Pancreas (tissue), 10 donors: ENCODE measurements around the gene DDX1. TPM values are rescaled to one million over a fixed set of nuclear protein-coding genes. Genes with fewer than 3 reads are reported as not detected.

Experiments used
- ATAC-seq, 4 donors: fragments of 200-7000 bp; cut with Tn5 transposase; one replicate each; pipeline versions ENCODE4 v1.8.0 to v1.9.1; 2020; ENCODE audit warnings: mild to moderate bottlenecking in 4 of 4, moderate library complexity in 4 of 4
- DNase-seq, 6 donors: peaks; one replicate each; pipeline ENCODE4 v3.0.0-alpha.2; 2020
- FAIRE-seq: peaks from 2 replicates; lab custom pipeline; 2012; peaks lifted over from hg19 to GRCh38; lab: Jason Lieb, UNC
- H3K27ac ChIP-seq, 4 donors: fragments of 200-600 bp; sonication (generic); 1 replicate in 3 of 4; 2 replicates in 1 of 4; pipeline versions ENCODE4 v1.5.0 to v1.8.0; 2020
- H3K27me3 ChIP-seq, 4 donors: fragments of 200-600 bp; one replicate each; pipeline ENCODE4 v1.8.0; 2021
- H3K36me3 ChIP-seq, 3 donors: fragments of 200-600 bp; sonication (generic) in 1 of 3; one replicate each; pipeline versions ENCODE4 v1.5.0 to v1.8.0; 2020 to 2021
- H3K4me1 ChIP-seq, 3 donors: fragments of 200-600 bp; one replicate each; pipeline ENCODE4 v1.8.0; 2021
- H3K4me3 ChIP-seq, 4 donors: fragments of 200-600 bp; sonication (generic) in 2 of 4; one replicate each; pipeline versions ENCODE4 v1.5.0 to v1.8.0; 2020 to 2021
- H3K9me3 ChIP-seq, 4 donors: fragments of 200-600 bp; one replicate each; pipeline ENCODE4 v1.8.0; 2021
- WGBS, 2 donors: extraction: QIAGEN DNeasy Blood & Tissue Kit; methylation state at CpG; one replicate each; pipeline ENCODE4 v1.1.7; 2013; 5-methylcytosine and 5-hydroxymethylcytosine counted together
- intact Hi-C, 3 donors: fragments of 100-400 bp; cut with DNase I; formaldehyde crosslinking; loops; one replicate each; pipeline versions ENCODE4 v1.11.1 to v1.14.2; 2022
- polyA plus RNA-seq, 2 donors: library from polyadenylated mRNA; stranded (reverse); fragments of 200-250 nt; gene quantifications; one replicate each; pipeline ENCODE4 v1.2.3, GENCODE V29; 2013
- total RNA-seq, 6 donors: library from RNA; stranded (reverse); fragmentation: NEBNext Ultra II Directional in 4 of 6; extraction: Animal tissue kit (Norgen Biotek cat#: 25700) in 4 of 6; gene quantifications; one replicate each; pipeline versions ENCODE4 v1.2.1 to v1.2.4, GENCODE V29; 2021 to 2023
- TF ChIP-seq, protein P1 (sequence below), 4 donors: fragments of 200-600 bp; sonication (generic) in 3 of 4; IDR thresholded peaks; one replicate each; pipeline versions ENCODE4 v1.5.0 to v1.8.0; 2021; ENCODE audit warnings: antibody characterized with exemption in 4 of 4
- donor health status: healthy with polysubstance abuse.
- donor health status: DM: no; HTN: no; CAD: no; lungs with moderate emphysema.
- donor health status: DM: no; HTN: no; CAD: no.
- donor health status: control.
- donor health status: control.
- donor health status: Bipolar disorder and iron deficiency.
- donor health status: DM: yes; HTN: yes; CAD: no.
- donor health status: DM: no; HTN: no; CAD: no.
- donor health status: DM: no; HTN: no; CAD: no.
- donor health status: DM: yes; HTN: yes; CAD: no.

The DDX1 gene
- total and polyA plus RNA-seq, 8 donors, result 25.5 to 55.1 (median 43.1) TPM

DNA sequence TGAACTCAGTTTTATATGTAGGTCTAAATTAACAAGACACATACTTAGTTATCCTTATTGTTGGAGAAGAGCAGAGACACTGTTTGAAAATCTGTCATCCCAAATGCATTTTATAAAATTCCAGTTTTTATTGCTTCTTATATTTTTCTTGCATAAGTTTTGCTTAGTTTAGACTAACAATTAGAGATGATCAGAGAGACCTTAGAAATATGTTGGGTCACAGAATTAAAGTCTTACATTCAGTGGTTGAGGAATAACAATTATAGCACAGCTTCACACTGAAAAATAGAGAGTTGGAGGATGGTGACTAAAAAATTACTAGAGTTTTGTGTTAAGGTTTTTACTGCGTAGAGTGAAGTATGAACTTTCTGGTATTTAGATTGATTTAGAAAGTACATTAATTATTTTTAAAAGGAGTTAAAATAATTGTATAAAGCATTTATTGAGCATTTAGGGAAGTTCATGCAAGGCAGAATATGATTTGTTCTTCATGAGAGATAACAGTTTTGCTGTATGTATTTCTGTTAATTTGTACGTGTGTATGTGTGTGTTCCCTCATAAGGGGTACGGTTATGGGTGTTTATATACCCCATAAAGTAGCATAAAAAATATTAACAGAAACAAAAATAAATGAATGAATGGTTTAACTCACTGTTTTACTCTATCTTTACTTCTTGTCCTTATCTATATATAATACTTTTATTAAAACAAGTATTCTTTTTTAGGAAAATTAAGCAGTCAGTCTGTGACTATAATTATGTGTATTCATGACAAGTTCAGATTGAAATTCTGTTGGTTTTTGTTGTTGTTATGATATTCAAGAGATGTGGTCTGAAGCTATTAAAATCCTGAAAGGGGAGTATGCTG is 31.2 kb downstream of the DDX1 start:
- ATAC-seq (no peak), FAIRE-seq (no peak), DNase-seq (no peak)
- no peak overlapping the region for H3K4me3 ChIP-seq
- no peaks in the 10 kb centered on the region for H3K27me3 ChIP-seq
- H3K9me3 ChIP-seq, result no peaks in the 10 kb centered on the region
- H3K36me3 ChIP-seq, result peaks cover 0 to 42% (median 19%) of the 10 kb centered on the region in 3 donors
- intact Hi-C loops, result no loop called here
- H3K4me1 ChIP-seq, result no peaks in the 10 kb centered on the region
- 97 to 98% methylated on average over 3 of the region's 3 CpGs for WGBS, 2 donors
- H3K27ac ChIP-seq, result no peak overlapping the region
- TF ChIP-seq, protein P1, sequence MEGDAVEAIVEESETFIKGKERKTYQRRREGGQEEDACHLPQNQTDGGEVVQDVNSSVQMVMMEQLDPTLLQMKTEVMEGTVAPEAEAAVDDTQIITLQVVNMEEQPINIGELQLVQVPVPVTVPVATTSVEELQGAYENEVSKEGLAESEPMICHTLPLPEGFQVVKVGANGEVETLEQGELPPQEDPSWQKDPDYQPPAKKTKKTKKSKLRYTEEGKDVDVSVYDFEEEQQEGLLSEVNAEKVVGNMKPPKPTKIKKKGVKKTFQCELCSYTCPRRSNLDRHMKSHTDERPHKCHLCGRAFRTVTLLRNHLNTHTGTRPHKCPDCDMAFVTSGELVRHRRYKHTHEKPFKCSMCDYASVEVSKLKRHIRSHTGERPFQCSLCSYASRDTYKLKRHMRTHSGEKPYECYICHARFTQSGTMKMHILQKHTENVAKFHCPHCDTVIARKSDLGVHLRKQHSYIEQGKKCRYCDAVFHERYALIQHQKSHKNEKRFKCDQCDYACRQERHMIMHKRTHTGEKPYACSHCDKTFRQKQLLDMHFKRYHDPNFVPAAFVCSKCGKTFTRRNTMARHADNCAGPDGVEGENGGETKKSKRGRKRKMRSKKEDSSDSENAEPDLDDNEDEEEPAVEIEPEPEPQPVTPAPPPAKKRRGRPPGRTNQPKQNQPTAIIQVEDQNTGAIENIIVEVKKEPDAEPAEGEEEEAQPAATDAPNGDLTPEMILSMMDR (IDR thresholded peaks at IDR 0.05), result no peak

DNA sequence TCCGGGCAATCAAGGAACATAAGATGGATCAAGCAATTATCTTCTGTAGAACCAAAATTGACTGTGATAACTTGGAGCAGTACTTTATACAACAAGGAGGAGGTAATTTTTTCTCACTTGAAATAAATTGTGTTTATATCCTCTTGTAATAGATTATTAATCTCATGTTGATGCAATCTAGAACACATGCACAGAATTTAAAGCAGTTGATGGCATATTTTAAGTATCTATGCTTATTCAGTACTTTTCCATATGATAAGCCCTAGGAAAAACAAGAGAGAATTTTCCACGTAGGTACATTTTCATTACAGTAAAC is 31.8 kb downstream of the DDX1 start:
- no peak overlapping the region for H3K4me3 ChIP-seq
- no peaks in the 10 kb centered on the region for H3K27me3 ChIP-seq
- no peak for DNase-seq
- no peaks in the 10 kb centered on the region for H3K9me3 ChIP-seq
- intact Hi-C loops, result no loop called here
- no peak for FAIRE-seq
- peaks cover 0 to under 1% (median 0%) of the 10 kb centered on the region in 3 donors for H3K4me1 ChIP-seq
- TF ChIP-seq, protein P1 (IDR thresholded peaks at IDR 0.05), result no peak
- 94 to 97% methylated on average over 2 of the region's 2 CpGs for WGBS, 2 donors
- H3K27ac ChIP-seq, result no peak overlapping the region
- peaks cover 0 to 41% (median 14%) of the 10 kb centered on the region in 3 donors for H3K36me3 ChIP-seq
- ATAC-seq, result no peak

DNA sequence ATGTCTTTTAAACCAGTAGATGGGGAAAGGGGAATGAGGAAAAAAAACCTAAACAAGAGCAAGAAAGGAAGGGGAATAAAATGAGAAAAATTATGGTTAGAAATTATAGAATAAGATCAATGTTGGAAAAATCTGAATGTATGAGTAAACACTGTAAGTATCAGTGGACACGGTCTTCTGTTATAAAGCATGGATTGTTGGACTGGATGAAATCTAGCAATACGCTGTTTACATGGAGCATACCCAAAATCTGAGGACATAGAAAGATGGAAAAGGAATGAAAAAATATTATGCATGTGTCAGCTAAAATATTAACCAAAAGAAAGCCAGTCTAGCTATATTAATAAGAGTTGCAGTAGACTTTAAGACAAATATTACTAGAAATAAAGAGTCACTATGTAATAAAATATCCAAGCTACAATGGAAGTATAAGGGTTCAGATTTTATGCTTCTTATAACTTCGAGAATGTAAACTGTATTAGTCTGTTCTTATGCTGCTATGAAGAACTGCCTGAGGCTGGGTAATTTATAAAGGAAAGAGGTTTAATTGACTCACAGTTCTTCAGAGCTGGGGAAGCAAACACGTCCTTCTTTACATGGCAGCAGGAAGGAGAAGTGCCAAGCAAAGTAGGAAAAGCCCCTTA is 32.4 kb downstream of the DDX1 start:
- intact Hi-C loops, result no loop called here
- TF ChIP-seq, protein P1 (IDR thresholded peaks at IDR 0.05), result no peak
- DNase-seq, result no peak
- no peak for FAIRE-seq
- Histone ChIP-seq H3K27ac (no peak overlapping the region), H3K4me1 (peaks cover 3 to 7% (median 5%) of the 10 kb centered on the region in 3 donors), H3K9me3 (no peaks in the 10 kb centered on the region), H3K27me3 (no peaks in the 10 kb centered on the region), H3K36me3 (peaks cover 2 to 37% (median 10%) of the 10 kb centered on the region in 3 donors), H3K4me3 (no peak overlapping the region)
- no peak for ATAC-seq
- WGBS, 2 donors, result 71 to 96% methylated on average over 4 of the region's 4 CpGs

DNA sequence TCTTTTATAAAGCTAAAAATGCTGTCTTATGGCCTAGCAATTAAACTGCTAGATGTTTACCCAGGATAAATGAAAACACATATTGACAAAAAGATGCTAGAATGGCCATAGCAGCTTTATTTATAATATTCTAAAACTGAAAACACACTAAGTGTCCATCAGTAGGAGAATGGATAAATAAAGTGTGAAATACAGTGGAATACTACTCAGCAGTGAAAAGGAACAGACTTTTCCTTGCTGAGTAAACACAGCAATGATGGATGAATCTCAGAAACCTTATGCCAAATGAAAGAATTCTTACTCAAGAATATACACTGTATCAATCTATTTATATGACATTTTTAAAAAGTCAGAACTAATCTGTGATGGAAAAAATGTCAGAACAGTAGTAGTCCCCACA is 33.2 kb downstream of the DDX1 start:
- TF ChIP-seq, protein P1 (IDR thresholded peaks at IDR 0.05), result no peak
- ATAC-seq, result no peak

More for the DNA sequence above, 33.2 kb downstream of the DDX1 start:
- peaks cover 2 to 32% (median 9%) of the 10 kb centered on the region in 3 donors for H3K36me3 ChIP-seq
- no peak overlapping the region for H3K4me3 ChIP-seq
- H3K27ac ChIP-seq, result no peak overlapping the region
- H3K9me3 ChIP-seq, result no peaks in the 10 kb centered on the region
- peaks cover 10 to 14% (median 11%) of the 10 kb centered on the region in 3 donors for H3K4me1 ChIP-seq
- intact Hi-C loops, result no loop called here
- FAIRE-seq, result no peak
- H3K27me3 ChIP-seq, result no peaks in the 10 kb centered on the region
- no peak for DNase-seq
